ENCODE measurements around the gene WFDC9. TPM values are rescaled to one million over a fixed set of nuclear protein-coding genes. Genes with fewer than 3 reads are reported as not detected.
"Not testable (repeated sequence)": the region's sequence is repeated elsewhere in the genome, so short reads cannot be mapped to it uniquely, and the experiment has no call there.

Gene WFDC9
- total RNA-seq, 1 experiment from 2014 or later: not detected

DNA sequence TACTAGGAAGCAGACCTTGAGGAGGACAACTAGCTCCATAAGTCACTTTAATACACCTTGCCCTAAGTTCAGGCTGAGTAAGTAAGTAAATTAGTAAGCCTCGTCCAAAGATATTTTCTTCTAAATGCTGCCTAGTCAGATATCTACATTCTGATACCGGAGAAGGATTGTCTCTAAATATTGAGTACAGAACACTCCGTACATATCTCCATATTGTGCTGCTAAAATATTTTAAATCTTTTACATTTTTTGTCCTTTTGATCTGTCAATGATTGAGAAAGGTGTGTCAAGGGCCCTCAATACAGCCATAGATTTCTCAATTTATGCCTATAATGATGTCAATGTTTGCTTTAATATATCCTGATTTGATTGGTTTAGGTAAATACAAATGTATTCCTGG is 55.2 kb downstream of the WFDC9 start:
- H3K4me1 ChIP-seq (ENCODE audit: control insufficient read depth in 1 of 2, insufficient read depth in 2 of 2, low read length in 2 of 2): no peaks in the 10 kb centered on the region
- intact Hi-C loops (cut with micrococcal nuclease): no loop called here
- TF ChIP-seq CTCF (IDR thresholded peaks at IDR 0.05 in 2 of 3, conservative IDR thresholded peaks at IDR 0.05 in 1 of 3; ENCODE audit: borderline replicate concordance in 1 of 3, insufficient read depth in 1 of 3, low read depth in 2 of 3, low read length in 2 of 3) (no peak), EGR1 (IDR thresholded peaks at IDR 0.05; ENCODE audit: low read depth) (no peak), ZFX (IDR thresholded peaks at IDR 0.05) (no peak), ZBTB33 (IDR thresholded peaks at IDR 0.05; ENCODE audit: extremely low read depth, insufficient replicate concordance, low read length) (no peak)
- H3K27ac ChIP-seq (ENCODE audit: low read depth, low read length): no peak overlapping the region
- POLR2A ChIA-PET: no interaction called here
- BruUV-seq (replicated peaks): no TSS peak
- DNase-seq (ENCODE audit: low read depth, low spot score) (no peak), ATAC-seq (no peak)
- H3K36me3 ChIP-seq (ENCODE audit: control insufficient read depth in 1 of 2, insufficient read depth in 2 of 2, low read length in 2 of 2): no peaks in the 10 kb centered on the region
- H3K9ac ChIP-seq (ENCODE audit: low read length): no peak overlapping the region
- H3K4me3 ChIP-seq (replicated peaks in 1 of 2; ENCODE audit: low read depth in 1 of 2, low read length in 2 of 2): no peak overlapping the region
- H2AFZ ChIP-seq (ENCODE audit: low read depth, low read length, poor library complexity, severe bottlenecking): no peak overlapping the region
- CTCF ChIA-PET: no interaction called here
- H3K27me3 ChIP-seq (ENCODE audit: insufficient read depth, low read length): no peaks in the 10 kb centered on the region
- no peak overlapping the region for H3K4me2 ChIP-seq (ENCODE audit: low read length)
- no peaks in the 10 kb centered on the region for H4K20me1 ChIP-seq (ENCODE audit: insufficient read depth)
- H3K79me2 ChIP-seq (ENCODE audit: insufficient read depth, low read length): no peaks in the 10 kb centered on the region
- H3K9me3 ChIP-seq (ENCODE audit: control insufficient read depth in 1 of 2, insufficient read depth in 1 of 2, low read depth in 1 of 2, low read length in 2 of 2): no peaks in the 10 kb centered on the region
- H3K9me2 ChIP-seq (ENCODE audit: insufficient read depth): no peaks in the 10 kb centered on the region
- RAD21 ChIA-PET (ENCODE audit: low non-redundant PET in 1 of 2, low total read pairs in 2 of 2, uncharacterized antibody in 2 of 2, unreplicated experiment in 2 of 2): no interaction called here

- H3K79me2 ChIP-seq (ENCODE audit: insufficient read depth, low read length); BruUV-seq (replicated peaks); POLR2A ChIA-PET; H3K4me1 ChIP-seq (ENCODE audit: control insufficient read depth in 1 of 2, insufficient read depth in 2 of 2, low read length in 2 of 2); H2AFZ ChIP-seq (ENCODE audit: low read depth, low read length, poor library complexity, severe bottlenecking); DNase-seq (ENCODE audit: low read depth, low spot score); H3K9ac ChIP-seq (ENCODE audit: low read length); intact Hi-C loops (cut with micrococcal nuclease); H3K4me3 ChIP-seq (replicated peaks in 1 of 2; ENCODE audit: low read depth in 1 of 2, low read length in 2 of 2); H3K4me2 ChIP-seq (ENCODE audit: low read length); ATAC-seq; H3K27me3 ChIP-seq (ENCODE audit: insufficient read depth, low read length); H3K9me3 ChIP-seq (ENCODE audit: control insufficient read depth in 1 of 2, insufficient read depth in 1 of 2, low read depth in 1 of 2, low read length in 2 of 2); CTCF ChIA-PET; RAD21 ChIA-PET (ENCODE audit: low non-redundant PET in 1 of 2, low total read pairs in 2 of 2, uncharacterized antibody in 2 of 2, unreplicated experiment in 2 of 2); H4K20me1 ChIP-seq (ENCODE audit: insufficient read depth); H3K36me3 ChIP-seq (ENCODE audit: control insufficient read depth in 1 of 2, insufficient read depth in 2 of 2, low read length in 2 of 2); H3K27ac ChIP-seq (ENCODE audit: low read depth, low read length); H3K9me2 ChIP-seq (ENCODE audit: insufficient read depth): not testable (repeated sequence)
Measured at GRCh38 chr20:45569650-45570049, 61.4 kb downstream of the WFDC9 start.

All from HCT116 (cell line).